Esophagus squamous epithelium (tissue), 4 donors: ENCODE results near the gene C10orf53.

ENCODE experiments used
- CTCF ChIP-seq, 6 experiments: fragments of 450-650 bp in 4 of 6; fragments of 200-600 bp in 2 of 6; sonication (generic) in 2 of 6; IDR thresholded peaks; one replicate each; pipeline ENCODE4 v1.5.1; 2016 to 2019; ENCODE audit warnings: antibody characterized with exemption in 6 of 6, mild to moderate bottlenecking in 4 of 6, moderate library complexity in 4 of 6
- POLR2A ChIP-seq, 4 donors: fragments of 450-650 bp; IDR thresholded peaks; one replicate each; pipeline ENCODE4 v1.6.1; 2017; ENCODE audit warnings: antibody characterized with exemption in 4 of 4, mild to moderate bottlenecking in 4 of 4, moderate library complexity in 3 of 4

- TF ChIP-seq CTCF (IDR thresholded peaks at IDR 0.05) (no peak), POLR2A (IDR thresholded peaks at IDR 0.05) (no peak)
Observed at GRCh38 chr10:49744091-49744685, 64.7 kb downstream of the C10orf53 start.
